HAP-1 (cell line): ENCODE results near the gene AKT1.

ENCODE experiments used
- DNase-seq, 2 experiments: peaks; one replicate each; pipeline ENCODE4 v3.0.0-alpha.2; 2016 to 2020; ENCODE audit warnings: low spot score in 2 of 2
- H3K27me3 ChIP-seq: fragments of 250-450 bp; sonication (Bioruptor Pico); 2 replicates; pipeline ENCODE4 v1.5.1; 2020; ENCODE audit warnings: low read depth, mild to moderate bottlenecking, moderate library complexity
- H3K36me3 ChIP-seq: fragments of 250-450 bp; sonication (Bioruptor Pico); replicated peaks from 2 replicates; pipeline ENCODE4 v1.5.1; 2020; ENCODE audit warnings: mild to moderate bottlenecking
- H3K4me1 ChIP-seq: fragments of 250-450 bp; sonication (Bioruptor Pico); 2 replicates; pipeline ENCODE4 v1.5.1; 2020; ENCODE audit warnings: mild to moderate bottlenecking
- H3K4me3 ChIP-seq: fragments of 250-450 bp; sonication (Bioruptor Pico); 2 replicates; pipeline ENCODE4 v1.5.1; 2020; ENCODE audit warnings: mild to moderate bottlenecking, moderate library complexity
- H3K9me3 ChIP-seq: fragments of 250-450 bp; sonication (Bioruptor Pico); 2 replicates; pipeline ENCODE4 v1.5.1; 2020; ENCODE audit warnings: mild to moderate bottlenecking, moderate library complexity
- in situ Hi-C: fragments of 300-500 bp; cut with MboI; formaldehyde crosslinking; loops from 3 replicates; pipeline ENCODE4 v1.14.3; 2020; ENCODE audit warnings: low sequenced_read_pairs, inconsistent platforms, mixed read lengths

The AKT1 gene

GRCh38 chr14:104808456-104808855 lies 12.9 kb upstream of the AKT1 start:
- Histone ChIP-seq H3K27me3 (no peaks in the 10 kb centered on the region), H3K36me3 (no peaks in the 10 kb centered on the region), H3K4me3 (no peak overlapping the region), H3K9me3 (no peaks in the 10 kb centered on the region), H3K4me1 (no peaks in the 10 kb centered on the region)
- in situ Hi-C loops: no loop called here
- no peak for DNase-seq

- no peaks in the 10 kb centered on the region for H3K9me3 ChIP-seq
- no peaks in the 10 kb centered on the region for H3K36me3 ChIP-seq
- H3K4me1 ChIP-seq: no peaks in the 10 kb centered on the region
- no peaks in the 10 kb centered on the region for H3K27me3 ChIP-seq
- no peak for DNase-seq
- H3K4me3 ChIP-seq: no peak overlapping the region
- in situ Hi-C loops: no loop called here
Measured at GRCh38 chr14:104806625-104807465, 11.3 kb upstream of the AKT1 start.

DNA sequence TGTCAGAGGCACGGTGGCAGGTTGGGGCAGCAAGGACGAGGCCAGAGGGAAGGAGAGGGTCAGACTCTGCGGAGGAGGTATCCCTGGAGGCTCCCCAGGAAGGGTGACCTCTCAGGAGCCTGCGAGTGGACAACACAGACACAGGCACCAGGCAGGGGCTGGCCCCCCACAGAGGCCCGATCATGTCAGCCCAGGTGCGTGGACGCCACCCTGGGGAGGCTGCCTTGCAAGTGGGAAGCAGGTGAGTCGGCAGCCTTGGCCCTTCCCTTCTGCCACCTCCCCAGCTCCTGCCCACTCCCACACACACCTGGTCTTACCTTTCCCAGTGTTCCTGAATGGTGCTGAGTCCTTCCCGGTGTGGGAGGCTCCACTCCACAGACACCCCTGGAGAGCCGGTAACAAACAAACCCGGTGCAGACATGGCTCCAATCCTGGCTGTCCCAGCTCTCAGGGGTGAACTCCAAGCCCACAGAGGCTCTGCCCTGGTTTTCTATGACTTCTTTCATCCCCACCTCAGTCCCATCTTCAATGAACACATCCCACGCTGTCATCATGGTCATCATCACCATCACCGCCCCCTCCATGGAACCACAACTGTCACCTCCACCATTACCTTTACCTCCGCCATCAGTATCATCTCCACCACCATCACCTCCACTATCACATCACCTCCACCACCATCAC lies 10.5 kb upstream of the AKT1 start:
- no peaks in the 10 kb centered on the region for H3K27me3 ChIP-seq
- no peaks in the 10 kb centered on the region for H3K9me3 ChIP-seq
- no peaks in the 10 kb centered on the region for H3K36me3 ChIP-seq
- no peak for DNase-seq
- H3K4me1 ChIP-seq: 0 out of 2 replicates have a peak, but pooled peaks cover 4% of the 10 kb centered on the region
- in situ Hi-C loops: no loop called here
- no peak overlapping the region for H3K4me3 ChIP-seq

- H3K9me3 ChIP-seq: no peaks in the 10 kb centered on the region
- no peak for DNase-seq
- no peak overlapping the region for H3K4me3 ChIP-seq
- no peaks in the 10 kb centered on the region for H3K27me3 ChIP-seq
- no peaks in the 10 kb centered on the region for H3K36me3 ChIP-seq
- in situ Hi-C loops: no loop called here
- 0 out of 2 replicates have a peak, but pooled peaks cover 4% of the 10 kb centered on the region for H3K4me1 ChIP-seq
Measured at GRCh38 chr14:104805326-104805678, 9.8 kb upstream of the AKT1 start.

DNA sequence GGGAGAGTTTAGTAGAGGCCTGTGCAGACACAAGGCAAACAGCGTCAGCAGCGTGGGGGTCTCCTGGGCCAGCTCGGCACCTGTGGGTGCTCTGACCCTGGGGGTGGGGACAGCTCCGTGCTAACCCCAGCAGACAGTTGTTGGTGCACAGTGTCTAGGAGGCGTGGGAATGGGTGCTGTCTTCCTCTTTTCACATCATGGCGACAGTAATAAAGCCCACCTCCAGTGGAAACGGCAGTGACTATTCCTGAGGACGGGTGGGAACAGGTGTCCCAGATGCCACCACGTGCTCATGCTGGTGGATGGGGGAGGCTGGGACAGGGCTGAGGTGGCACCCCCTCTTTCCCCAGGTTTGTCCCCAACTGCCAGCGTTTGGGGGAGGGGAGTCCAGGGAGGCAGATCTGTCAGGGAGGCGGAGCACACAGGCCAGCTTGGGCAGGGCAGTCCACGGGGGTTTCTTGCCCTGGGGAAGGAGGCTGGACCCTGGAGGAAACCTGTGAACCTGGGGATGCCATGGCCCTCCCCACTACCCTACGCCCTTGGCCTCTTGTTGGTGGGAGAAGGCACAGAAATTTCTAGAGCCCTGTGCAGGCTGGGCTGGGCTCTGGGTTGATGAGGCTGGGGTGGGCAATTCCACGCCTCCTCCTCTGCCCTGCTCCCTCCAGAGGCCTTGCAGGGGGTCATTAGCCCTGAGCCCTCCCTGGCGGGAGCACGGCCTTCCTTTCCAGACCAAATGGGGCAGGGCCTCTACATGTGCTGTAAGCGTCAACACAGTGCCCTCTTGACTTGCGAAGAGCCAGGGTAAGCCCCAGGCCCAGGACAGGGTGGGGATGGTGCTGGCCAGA lies 9.2 kb upstream of the AKT1 start:
- Histone ChIP-seq H3K4me3 (no peak overlapping the region), H3K36me3 (no peaks in the 10 kb centered on the region), H3K4me1 (0 out of 2 replicates have a peak, but pooled peaks cover 4% of the 10 kb centered on the region), H3K27me3 (no peaks in the 10 kb centered on the region), H3K9me3 (no peaks in the 10 kb centered on the region)
- in situ Hi-C loops: no loop called here
- no peak for DNase-seq

DNA sequence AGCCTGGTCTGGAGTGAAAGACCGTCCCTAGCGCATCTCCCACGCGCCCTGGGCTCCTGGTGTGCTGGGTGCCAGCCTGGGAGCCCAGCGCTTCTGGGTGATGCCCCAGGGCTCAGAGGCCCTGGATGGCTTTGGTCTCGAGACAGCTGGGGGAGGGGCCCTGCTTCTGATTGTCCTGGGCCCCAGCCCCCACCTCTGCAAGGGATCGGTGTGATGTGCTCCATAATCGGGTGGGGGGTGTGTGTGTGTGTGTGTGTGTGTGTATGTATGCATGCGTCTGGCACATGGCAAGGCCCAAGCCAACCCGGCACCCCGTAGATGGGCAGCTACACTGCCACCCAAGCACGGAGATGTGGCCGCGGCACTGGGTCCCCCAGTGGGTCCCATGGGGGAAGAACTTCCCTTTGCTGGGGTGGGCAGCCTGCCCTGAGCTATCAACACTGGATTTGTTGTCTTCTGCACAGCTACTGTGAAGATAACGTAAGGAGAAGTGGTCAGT lies 8.4 kb upstream of the AKT1 start:
- DNase-seq: no peak
- H3K9me3 ChIP-seq: no peaks in the 10 kb centered on the region
- in situ Hi-C loops: no loop called here
- no peaks in the 10 kb centered on the region for H3K36me3 ChIP-seq
- 0 out of 2 replicates have a peak, but pooled peaks cover 4% of the 10 kb centered on the region for H3K4me1 ChIP-seq
- H3K4me3 ChIP-seq: no peak overlapping the region
- H3K27me3 ChIP-seq: no peaks in the 10 kb centered on the region

DNA sequence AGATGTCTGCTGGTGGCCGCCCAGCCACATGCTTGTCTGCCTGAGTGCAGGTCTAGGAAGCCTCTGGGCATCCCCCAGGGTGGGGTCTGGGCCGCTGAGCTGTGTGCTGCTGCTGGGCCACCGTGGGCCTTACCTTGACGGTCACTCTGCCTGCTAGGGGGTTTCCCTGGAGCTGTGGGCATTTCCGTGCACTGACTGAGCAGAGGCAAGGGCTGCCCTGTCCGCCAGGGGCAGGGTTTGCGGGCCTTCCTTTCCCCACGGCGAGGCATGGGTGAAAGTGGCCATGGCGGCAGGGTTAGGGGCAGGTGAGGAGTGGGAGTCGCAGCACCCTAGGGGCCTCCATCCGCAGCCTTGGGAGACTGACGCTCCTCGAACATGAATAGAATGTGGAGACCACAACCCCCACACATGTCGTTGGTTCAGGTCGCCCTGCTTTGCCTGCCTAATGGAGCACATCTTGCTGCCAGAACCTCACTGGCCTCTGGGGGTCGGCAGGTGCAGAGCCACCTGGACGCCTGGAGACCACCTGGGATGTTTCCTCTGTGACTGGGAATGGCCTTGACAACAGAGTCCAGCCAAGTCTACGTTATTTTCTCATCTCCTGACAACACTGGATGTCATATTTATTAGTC lies 7.8 kb upstream of the AKT1 start:
- in situ Hi-C loops: no loop called here
- H3K4me1 ChIP-seq: 0 out of 2 replicates have a peak, but pooled peaks cover 4% of the 10 kb centered on the region

DNA sequence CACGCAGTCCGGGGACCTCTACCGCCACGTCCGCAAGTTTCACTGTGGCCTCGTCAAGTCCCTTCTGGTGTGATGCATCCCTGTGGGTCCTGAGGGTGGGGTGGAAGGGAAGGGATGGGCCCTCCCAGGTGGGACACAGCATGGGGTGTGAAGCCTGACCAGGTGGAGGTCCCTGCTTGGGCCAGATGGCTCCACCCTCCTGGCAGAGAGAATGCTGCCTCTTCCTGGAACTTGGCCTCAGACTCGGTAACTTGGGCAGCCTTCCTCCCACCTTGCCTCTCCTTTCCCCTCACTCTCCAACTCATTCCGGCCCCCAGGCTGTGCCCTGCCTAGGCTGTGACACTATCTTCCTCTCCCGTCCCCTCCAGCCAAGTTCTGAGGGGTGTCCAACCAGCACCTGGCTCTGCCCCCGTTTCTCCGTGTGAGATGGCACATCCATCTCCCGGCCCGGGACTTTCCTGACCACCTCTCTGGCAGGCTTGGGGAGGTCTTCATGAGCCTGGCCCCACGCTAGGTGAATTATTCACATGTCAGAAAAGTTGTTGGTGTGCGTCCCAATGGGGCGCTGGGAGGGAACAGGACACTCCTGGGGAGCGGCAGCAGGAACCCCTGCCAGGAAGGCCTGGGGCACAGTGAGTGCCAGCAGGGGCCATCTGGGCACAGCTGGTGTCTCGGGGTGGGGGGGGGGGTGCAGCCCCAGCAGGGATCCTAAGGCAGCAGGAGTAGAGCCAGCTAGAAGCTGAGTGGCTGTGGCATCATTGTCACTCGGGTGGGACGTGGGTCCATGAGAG lies 7.0 kb upstream of the AKT1 start:
- Histone ChIP-seq H3K27me3 (no peaks in the 10 kb centered on the region), H3K9me3 (no peaks in the 10 kb centered on the region), H3K4me3 (no peak overlapping the region), H3K4me1 (0 out of 2 replicates have a peak, but pooled peaks cover 4% of the 10 kb centered on the region), H3K36me3 (no peaks in the 10 kb centered on the region)
- DNase-seq: no peak
- in situ Hi-C loops: no loop called here

More for the DNA sequence above, 7.8 kb upstream of the AKT1 start:
- no peaks in the 10 kb centered on the region for H3K27me3 ChIP-seq
- no peak overlapping the region for H3K4me3 ChIP-seq
- no peaks in the 10 kb centered on the region for H3K9me3 ChIP-seq
- H3K36me3 ChIP-seq: no peaks in the 10 kb centered on the region
- no peak for DNase-seq

- Histone ChIP-seq H3K27me3 (no peaks in the 10 kb centered on the region), H3K9me3 (no peaks in the 10 kb centered on the region), H3K36me3 (no peaks in the 10 kb centered on the region), H3K4me3 (peak overlapping the region; percentile 45), H3K4me1 (0 out of 2 replicates have a peak, but pooled peaks cover 4% of the 10 kb centered on the region)
- in situ Hi-C loops: no loop called here
- DNase-seq: no peak
Measured at GRCh38 chr14:104801520-104802393, 6.2 kb upstream of the AKT1 start.

- H3K36me3 ChIP-seq: no peaks in the 10 kb centered on the region
- H3K4me3 ChIP-seq: peak within 1 kb of the TSS; percentile 45
- no peaks in the 10 kb centered on the region for H3K9me3 ChIP-seq
- in situ Hi-C loops: no loop called here
- peaks cover 10% of the 10 kb centered on the region for H3K4me1 ChIP-seq
- peak; percentile 20 to 70 for DNase-seq
- H3K27me3 ChIP-seq: no peaks in the 10 kb centered on the region
Measured at GRCh38 chr14:104800771-104801519, 5.4 kb upstream of the AKT1 start, which contains the start of gene ZBTB42. ZBTB42 (plus strand) TSS chr14:104801101; CDS start chr14:104801198, 97 bp downstream.

- H3K4me3 ChIP-seq: peak overlapping the region; percentile 23
- DNase-seq: peak; percentile 46 to 85
- H3K4me1 ChIP-seq: peaks cover 12% of the 10 kb centered on the region
- no peaks in the 10 kb centered on the region for H3K36me3 ChIP-seq
- in situ Hi-C loops: no loop called here
- no peaks in the 10 kb centered on the region for H3K9me3 ChIP-seq
- H3K27me3 ChIP-seq: no peaks in the 10 kb centered on the region
Measured at GRCh38 chr14:104800015-104800770, 4.6 kb upstream of the AKT1 start.
